Activated naive CD4-positive, alpha-beta T cell treated with anti-CD3 and anti-CD28 coated beads for 36 hours (primary cell): ENCODE data around the gene CLDN6. TPM values are rescaled to one million over a fixed set of nuclear protein-coding genes. Genes with fewer than 3 reads are reported as not detected.

Source experiments
- CTCF ChIA-PET: fragments of 350-600 bp; sonication (Branson Sonifier 250); formaldehyde crosslinking; loops from one replicate; lab custom pipeline; 2021; ENCODE audit warnings: antibody characterized with exemption; lab: Charles Lee
- DNase-seq: peaks from one replicate; pipeline ENCODE4 v3.0.0-alpha.2; 2020
- H3K27ac Mint-ChIP-seq: one replicate; pipeline ENCODE4 v1.8.0; 2021; ENCODE audit warnings: mild to moderate bottlenecking, mixed read lengths
- H3K27me3 Mint-ChIP-seq: one replicate; pipeline ENCODE4 v1.8.0; 2021; ENCODE audit warnings: low read depth, mixed read lengths
- H3K36me3 Mint-ChIP-seq: one replicate; pipeline ENCODE4 v1.8.0; 2021; ENCODE audit warnings: low read depth, mixed read lengths
- H3K4me1 Mint-ChIP-seq: one replicate; pipeline ENCODE4 v1.8.0; 2021; ENCODE audit warnings: low read depth, mixed read lengths
- H3K4me3 Mint-ChIP-seq: one replicate; pipeline ENCODE4 v1.8.0; 2021; ENCODE audit warnings: mild to moderate bottlenecking, moderate library complexity, mixed read lengths
- H3K9me3 Mint-ChIP-seq: one replicate; pipeline ENCODE4 v1.8.0; 2021; ENCODE audit warnings: mixed read lengths
- intact Hi-C: fragments of 100-400 bp; cut with micrococcal nuclease; formaldehyde crosslinking; loops from one replicate; pipeline ENCODE4 v1.15.1; 2023
- total RNA-seq, 2 experiments: library from RNA; stranded (reverse); gene quantifications; one replicate each; pipeline ENCODE4 v1.2.3, GENCODE V29; 2021

CLDN6 gene
- total RNA-seq, 2 experiments from 2014 or later = not detected

DNA sequence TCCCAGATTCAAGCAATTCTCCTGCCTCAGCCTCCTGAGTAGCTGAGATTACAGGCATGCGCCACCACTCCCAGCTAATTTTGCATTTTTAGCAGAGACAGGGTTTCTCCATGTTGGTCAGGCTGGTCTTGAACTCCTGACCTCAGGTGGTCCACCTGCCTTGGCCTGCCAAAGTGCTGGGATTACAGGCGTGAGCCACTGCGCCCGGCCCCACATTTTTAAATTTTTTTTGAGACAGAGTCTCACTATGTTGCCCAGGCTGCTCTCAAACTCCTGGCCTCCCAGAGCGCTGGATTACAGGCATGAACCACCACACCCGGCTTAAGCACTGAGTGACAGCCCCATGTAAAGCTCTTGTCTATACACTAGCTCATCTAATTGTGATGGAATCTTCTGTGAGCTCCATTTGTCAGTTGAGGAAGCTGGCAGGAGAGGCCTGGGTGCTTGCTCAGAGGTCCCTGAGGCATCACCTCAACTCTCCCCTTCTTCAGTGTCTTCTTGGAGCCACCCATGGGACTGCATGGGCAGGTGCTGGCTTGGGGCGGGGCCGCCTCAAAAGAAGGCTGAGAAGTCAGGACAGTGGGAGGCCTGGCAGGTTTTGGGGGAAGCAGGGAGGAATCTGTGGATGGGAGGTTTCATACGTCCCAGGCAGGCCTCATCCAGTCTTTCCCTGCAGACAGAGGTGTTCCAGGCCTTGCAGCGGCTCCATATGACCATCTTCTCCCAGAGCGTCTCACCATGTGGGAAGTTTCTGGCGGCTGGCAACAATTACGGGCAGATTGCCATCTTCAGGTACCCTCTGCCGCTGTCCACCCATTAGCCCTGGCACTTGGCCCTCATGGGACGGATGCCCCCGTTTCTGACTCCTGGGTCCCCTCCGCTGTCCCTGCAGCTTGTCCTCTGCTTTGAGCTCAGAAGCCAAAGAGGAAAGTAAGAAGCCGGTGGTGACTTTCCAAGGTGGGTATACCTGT, 7.3 kb upstream of the CLDN6 start:
- Mint-ChIP-seq H3K9me3 (no peaks in the 10 kb centered on the region), H3K27me3 (peaks cover 16% of the 10 kb centered on the region), H3K27ac (no peak overlapping the region), H3K4me1 (peaks cover 52% of the 10 kb centered on the region), H3K4me3 (no peak overlapping the region), H3K36me3 (peaks cover 11% of the 10 kb centered on the region)
- intact Hi-C loops = no loop called here
- CTCF ChIA-PET = interaction anchor here (8.5 to 17.7 kb wide), 2 partner anchors 6 to 19 kb away, joined by 67 to 310 read pairs; partner anchors contain the start of gene CLDN9
- DNase-seq = no peak

- Mint-ChIP-seq H3K36me3 (peaks cover 11% of the 10 kb centered on the region), H3K27me3 (peaks cover 6% of the 10 kb centered on the region), H3K4me3 (peak within 1 kb of the TSS; percentile 95), H3K27ac (peak within 1 kb of the TSS; percentile 98), H3K9me3 (no peaks in the 10 kb centered on the region), H3K4me1 (peaks cover 50% of the 10 kb centered on the region)
- peak; percentile 98 for DNase-seq
- intact Hi-C loops = loop anchor here (1.0 to 5.0 kb wide), 9 partner anchors 21 to 977 kb away; partner anchors contain the start of genes CLUAP1, NTHL1, PKMYT1 and SRRM2
- CTCF ChIA-PET = interaction anchor here (1.1 to 17.7 kb wide), 4 partner anchors 8 to 72 kb away, joined by 3 to 310 read pairs (median 35); partner anchors contain the start of gene CLDN9
Observed at GRCh38 chr16:3023669-3024478, 5.9 kb upstream of the CLDN6 start, which contains the start of the genes HCFC1R1 and THOC6. Gene HCFC1R1 (minus strand): TSS chr16:3023942. CDS start chr16:3023941, 1 bp downstream. Gene THOC6 (plus strand): TSS chr16:3024035. CDS start chr16:3024327, 292 bp downstream.

- Mint-ChIP-seq H3K9me3 (no peaks in the 10 kb centered on the region), H3K4me3 (peak overlapping the region; percentile 95), H3K36me3 (peaks cover 11% of the 10 kb centered on the region), H3K27me3 (peaks cover 6% of the 10 kb centered on the region), H3K4me1 (peaks cover 49% of the 10 kb centered on the region), H3K27ac (peak overlapping the region; percentile 98)
- peak; percentile 38 for DNase-seq
- CTCF ChIA-PET = interaction anchor here (1.1 to 17.7 kb wide), 4 partner anchors 8 to 72 kb away, joined by 3 to 310 read pairs (median 35); partner anchors contain the start of gene CLDN9
- intact Hi-C loops = loop anchor here (2.0 to 5.0 kb wide), 6 partner anchors 34 to 976 kb away; partner anchors contain the start of genes CLUAP1, NTHL1, PKMYT1 and SRRM2
Observed at GRCh38 chr16:3023415-3023668, 5.4 kb upstream of the CLDN6 start.

DNA sequence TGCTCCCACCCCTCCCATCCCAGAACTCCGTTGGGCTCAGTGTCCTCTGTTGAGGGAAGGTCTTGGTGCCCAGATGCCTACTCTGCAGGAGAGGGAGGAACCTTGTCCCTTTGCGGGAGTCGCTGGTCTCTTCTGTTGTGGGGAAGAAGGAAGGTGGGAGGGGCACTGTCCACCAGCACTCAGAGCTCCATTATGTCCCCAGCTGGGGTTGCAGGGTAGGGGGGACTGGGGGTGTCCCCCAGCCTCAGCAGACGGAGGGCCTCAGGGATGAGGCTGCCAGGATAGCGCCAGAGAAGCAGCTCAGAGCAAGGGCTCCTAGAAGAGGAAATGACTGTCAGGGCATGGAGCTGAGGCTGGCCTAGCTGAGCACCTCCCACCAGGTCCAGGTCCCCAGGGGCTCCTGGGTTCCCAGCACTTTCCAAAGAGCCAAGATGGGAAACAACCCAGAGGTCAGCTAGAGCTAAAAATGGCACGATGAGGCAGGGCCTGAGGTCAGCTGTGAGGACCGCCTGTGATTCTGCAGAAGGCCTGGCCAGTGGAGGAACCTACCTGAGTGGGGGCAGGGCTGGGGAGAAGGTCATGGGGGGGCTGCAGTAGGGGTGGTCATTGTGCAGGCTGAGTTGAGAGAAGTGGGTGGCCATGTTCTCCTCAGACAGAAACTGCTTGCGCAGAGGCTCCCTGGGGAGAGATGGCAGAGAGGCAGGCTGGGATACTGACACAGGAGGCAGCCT, 4.9 kb upstream of the CLDN6 start:
- peak; percentile 37 for DNase-seq
- CTCF ChIA-PET = interaction anchor here (1.1 to 17.7 kb wide), 5 partner anchors 9 to 106 kb away, joined by 3 to 310 read pairs (median 7); partner anchors contain the start of gene CLDN9
- no peaks in the 10 kb centered on the region for H3K9me3 Mint-ChIP-seq
- peaks cover 11% of the 10 kb centered on the region for H3K36me3 Mint-ChIP-seq
- peaks cover 5% of the 10 kb centered on the region for H3K27me3 Mint-ChIP-seq
- intact Hi-C loops = loop anchor here (2.0 to 5.0 kb wide), 6 partner anchors 34 to 976 kb away; partner anchors contain the start of genes CLUAP1, NTHL1, PKMYT1 and SRRM2
- H3K27ac Mint-ChIP-seq = peak overlapping the region; percentile 98
- peak overlapping the region; percentile 95 for H3K4me3 Mint-ChIP-seq
- peaks cover 51% of the 10 kb centered on the region for H3K4me1 Mint-ChIP-seq

GRCh38 chr16:3022208-3022683, 4.3 kb upstream of the CLDN6 start:
- Mint-ChIP-seq H3K27ac (peak overlapping the region; percentile 98), H3K36me3 (peaks cover 11% of the 10 kb centered on the region), H3K27me3 (peaks cover 5% of the 10 kb centered on the region), H3K4me1 (peaks cover 51% of the 10 kb centered on the region), H3K9me3 (no peaks in the 10 kb centered on the region), H3K4me3 (peak overlapping the region; percentile 95)
- DNase-seq = peak; percentile 95
- intact Hi-C loops = loop anchor here (2.0 to 5.0 kb wide), 6 partner anchors 35 to 975 kb away; partner anchors contain the start of genes CLUAP1, NTHL1, PKMYT1 and SRRM2
- CTCF ChIA-PET = interaction anchor here (0.7 to 17.7 kb wide), 6 partner anchors 9 to 107 kb away, joined by 3 to 310 read pairs (median 5); partner anchors contain the start of gene CLDN9

- Mint-ChIP-seq H3K27me3 (peaks cover 5% of the 10 kb centered on the region), H3K36me3 (peaks cover 6% of the 10 kb centered on the region), H3K27ac (peak overlapping the region; percentile 98), H3K9me3 (no peaks in the 10 kb centered on the region), H3K4me3 (peak overlapping the region; percentile 95), H3K4me1 (peaks cover 51% of the 10 kb centered on the region)
- intact Hi-C loops = loop anchor here (2.0 to 5.0 kb wide), 8 partner anchors 17 to 974 kb away; partner anchors contain the start of genes CLUAP1, NTHL1, PKMYT1 and SRRM2
- CTCF ChIA-PET = interaction anchor here (0.5 to 17.7 kb wide), 7 partner anchors 10 to 107 kb away, joined by 3 to 310 read pairs (median 4); partner anchors contain the start of gene CLDN9
- peak; percentile 90 for DNase-seq
Observed at GRCh38 chr16:3021449-3022207, 3.6 kb upstream of the CLDN6 start.

DNA sequence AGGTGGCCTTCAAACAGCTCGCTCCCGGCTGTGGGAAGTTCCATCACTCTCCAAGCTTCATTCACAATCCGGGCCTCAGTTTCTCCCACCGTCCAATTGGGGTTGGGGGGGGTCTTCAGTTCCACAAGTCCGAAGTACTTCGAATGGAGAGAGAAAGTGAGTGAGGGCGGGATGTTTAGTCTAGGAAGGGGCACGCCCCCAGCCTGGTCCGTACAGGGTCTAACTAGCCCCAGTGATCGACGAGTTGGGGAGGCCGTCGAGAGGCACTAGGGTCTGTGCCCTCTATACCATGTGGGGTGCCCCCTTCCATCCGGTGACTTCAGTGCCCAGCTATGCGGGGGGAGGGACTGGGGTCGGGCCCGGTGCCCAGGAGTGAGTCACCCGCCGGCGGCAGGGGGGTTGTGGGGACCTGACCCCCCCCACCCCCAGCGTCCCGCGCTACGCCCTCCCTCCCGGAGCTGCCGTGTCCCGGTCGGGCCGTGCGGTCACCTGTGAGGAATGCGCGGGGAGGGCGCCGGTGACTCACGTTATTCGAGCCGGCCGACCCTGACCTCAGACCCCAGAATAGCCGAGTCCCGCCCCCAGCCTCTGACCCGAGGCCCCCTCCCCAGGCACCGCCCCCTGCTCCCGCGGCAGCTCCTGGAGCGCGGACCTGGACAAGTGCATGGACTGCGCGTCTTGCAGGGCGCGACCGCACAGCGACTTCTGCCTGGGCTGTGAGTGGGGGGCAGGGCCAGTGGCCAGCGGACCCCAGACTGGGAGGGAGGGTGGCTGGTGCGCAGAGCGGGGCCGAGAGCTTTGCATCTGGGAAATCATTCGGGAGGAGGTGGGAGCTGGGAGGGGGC, 2.8 kb upstream of the CLDN6 start:
- H3K36me3 Mint-ChIP-seq = peaks cover 2% of the 10 kb centered on the region
- DNase-seq = peak; percentile 63
- CTCF ChIA-PET = interaction anchor here (0.5 to 17.7 kb wide), 6 partner anchors 7 to 108 kb away, joined by 4 to 310 read pairs (median 10); partner anchors contain the start of gene CLDN9
- H3K9me3 Mint-ChIP-seq = no peaks in the 10 kb centered on the region
- peak overlapping the region; percentile 98 for H3K27ac Mint-ChIP-seq
- peaks cover 51% of the 10 kb centered on the region for H3K4me1 Mint-ChIP-seq
- intact Hi-C loops = loop anchor here (2.0 to 5.0 kb wide), 7 partner anchors 16 to 974 kb away; partner anchors contain the start of genes CLUAP1, NTHL1, SRRM2 and TSC2
- peaks cover 5% of the 10 kb centered on the region for H3K27me3 Mint-ChIP-seq
- H3K4me3 Mint-ChIP-seq = peak overlapping the region; percentile 95

GRCh38 chr16:3020247-3020603, 2.2 kb upstream of the CLDN6 start, which contains the start of gene TNFRSF12A:
Gene TNFRSF12A (plus strand): TSS chr16:3020368. CDS start chr16:3020398, 30 bp downstream.
- Mint-ChIP-seq H3K36me3 (peaks cover 2% of the 10 kb centered on the region), H3K27ac (peak within 1 kb of the TSS; percentile 98), H3K9me3 (no peaks in the 10 kb centered on the region), H3K27me3 (peaks cover 5% of the 10 kb centered on the region), H3K4me1 (peaks cover 47% of the 10 kb centered on the region), H3K4me3 (peak within 1 kb of the TSS; percentile 95)
- peak; percentile 62 for DNase-seq
- CTCF ChIA-PET = interaction anchor here (1.4 to 17.7 kb wide), 4 partner anchors 8 to 46 kb away, joined by 4 to 310 read pairs (median 40); partner anchors contain the start of gene CLDN9
- intact Hi-C loops = loop anchor here (2.0 to 5.0 kb wide), 7 partner anchors 15 to 973 kb away; partner anchors contain the start of genes CLUAP1, NTHL1, SRRM2 and TSC2

- Mint-ChIP-seq H3K27me3 (peaks cover 5% of the 10 kb centered on the region), H3K36me3 (peaks cover 2% of the 10 kb centered on the region), H3K4me3 (peak overlapping the region; percentile 79), H3K9me3 (no peaks in the 10 kb centered on the region), H3K4me1 (peaks cover 44% of the 10 kb centered on the region), H3K27ac (peak overlapping the region; percentile 46)
- DNase-seq = no peak
- intact Hi-C loops = loop anchor here (2.0 to 5.0 kb wide), 7 partner anchors 15 to 972 kb away; partner anchors contain the start of genes CLUAP1, NTHL1, SRRM2 and TSC2
- CTCF ChIA-PET = interaction anchor here (0.7 to 17.7 kb wide), 5 partner anchors 8 to 129 kb away, joined by 3 to 310 read pairs (median 14); partner anchors contain the start of gene CLDN9
Observed at GRCh38 chr16:3019594-3020246, 1.7 kb upstream of the CLDN6 start.
